ENCODE results near the gene PNLIPRP2. TPM values are rescaled to one million over a fixed set of nuclear protein-coding genes. Genes with fewer than 3 reads are reported as not detected.

Gene PNLIPRP2
- total and polyA plus RNA-seq, 2 of the 8 experiments (the other 6 are each of a cell fraction or from before 2014, with no cell fraction given), result 0.11 TPM; not detected in 1

DNA sequence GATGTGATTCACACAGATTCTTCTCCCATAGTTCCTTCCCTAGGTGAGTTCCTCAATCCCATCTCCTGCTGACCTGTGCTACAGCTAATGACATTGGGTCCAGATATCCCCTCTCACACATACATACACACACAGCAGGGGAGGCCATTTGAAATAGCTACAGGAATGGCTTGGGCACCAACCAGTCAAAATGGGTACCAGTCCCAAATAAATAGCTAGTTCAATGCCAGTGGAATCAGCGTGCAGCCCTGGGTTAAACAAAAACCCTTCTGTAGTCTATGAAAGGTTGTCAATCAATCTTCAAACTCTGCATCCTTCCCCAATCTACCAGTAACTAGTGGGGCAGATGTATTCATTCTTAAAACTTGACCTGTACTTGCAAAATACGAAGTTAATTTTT is 9.3 kb downstream of the PNLIPRP2 start:
- Histone ChIP-seq H3K4me2 (ENCODE audit: insufficient read depth in 1 of 2, low read depth in 2 of 2, low read length in 2 of 2) (no peak overlapping the region), H4K8ac (ENCODE audit: extremely low read depth, insufficient read depth, low read length) (no peak overlapping the region), H4K91ac (replicated peaks; ENCODE audit: insufficient read length, low read length) (no peak overlapping the region), H3K4me1 (replicated peaks in 1 of 4; ENCODE audit: control insufficient read depth in 3 of 4, insufficient read depth in 4 of 4, low read length in 3 of 4) (peaks cover 0 to 3% (median 0%) of the 10 kb centered on the region in 4 experiments; a peak in 1 of 7 replicates), H2BK15ac (ENCODE audit: low read length) (0 out of 2 replicates have a peak overlapping the region, but pooled peaks have one; percentile 89), H3K4ac (replicated peaks; ENCODE audit: insufficient read length, low read depth, low read length) (no peak overlapping the region), H3K4me3 (ENCODE audit: extremely low read depth in 1 of 4, insufficient read depth in 2 of 4, low read depth in 3 of 4, low read length in 4 of 4) (no peak overlapping the region), H4K20me1 (replicated peaks in 1 of 2; ENCODE audit: control insufficient read depth in 1 of 2, insufficient read depth in 2 of 2, low read length in 2 of 2) (no peaks in the 10 kb centered on the region), H3K18ac (ENCODE audit: extremely low read depth, low read length) (peak overlapping the region; percentile 32; the same call in 1 of the 2 replicates), H3K27me3 (replicated peaks in 1 of 4; ENCODE audit: control insufficient read depth in 3 of 4, extremely low read depth in 1 of 4, insufficient read depth in 3 of 4, low read length in 3 of 4) (peaks cover 0 to 4% (median 0%) of the 10 kb centered on the region in 4 experiments; a peak in 3 of 7 replicates), H3K36me3 (ENCODE audit: control insufficient read depth in 2 of 4, insufficient read depth in 4 of 4, low read length in 3 of 4) (no peaks in the 10 kb centered on the region), H2BK5ac (ENCODE audit: low read depth, low read length) (no peak overlapping the region), H3K79me2 (ENCODE audit: control insufficient read depth in 1 of 2, insufficient read depth in 2 of 2, low read length in 2 of 2) (no peaks in the 10 kb centered on the region), H4K5ac (ENCODE audit: insufficient read length, low read depth, low read length) (no peak overlapping the region), H2AK5ac (ENCODE audit: low read depth, low read length) (no peak overlapping the region), H3K79me1 (ENCODE audit: low read depth, low read length) (no peaks in the 10 kb centered on the region), H2BK120ac (replicated peaks; ENCODE audit: low read depth, low read length) (no peak overlapping the region), H3K9ac (replicated peaks in 1 of 4; ENCODE audit: extremely low read depth in 1 of 4, low read depth in 3 of 4, low read length in 3 of 4) (no peak overlapping the region), H2AFZ (ENCODE audit: low read length) (no peak overlapping the region), H3K9me3 (ENCODE audit: insufficient read depth in 2 of 2, low read depth in 1 of 2, low read length in 1 of 2) (no peaks in the 10 kb centered on the region), H3K56ac (replicated peaks; ENCODE audit: insufficient read length, low read depth, low read length) (no peak overlapping the region), H3K23me2 (ENCODE audit: low read depth, low read length) (peaks cover 2% of the 10 kb centered on the region; the same call in 1 of the 2 replicates), H3K27ac (ENCODE audit: low read depth, low read length) (no peak overlapping the region), H3K23ac (ENCODE audit: insufficient read length) (no peak overlapping the region), H3K14ac (ENCODE audit: insufficient read length) (no peak overlapping the region), H2BK12ac (ENCODE audit: low read depth, low read length) (no peak overlapping the region), H2BK20ac (ENCODE audit: low read length) (no peak overlapping the region)
- POLR2A ChIA-PET (ENCODE audit: partially characterized antibody), result no interaction called here
- CTCF ChIA-PET (ENCODE audit: partially characterized antibody), result interaction anchor here (1.1 to 7.2 kb wide), 8 partner anchors 14 to 545 kb away, joined by 3 to 93 read pairs (median 4); no protein-coding TSS in a partner anchor
- WGBS, 2 experiments (ENCODE audit: extremely low coverage in 1 of 2, insufficient coverage in 1 of 2, insufficient read length in 1 of 2, insufficient replicate concordance in 2 of 2, low coverage in 1 of 2, low lambda C conversion rate in 2 of 2, missing lambda C conversion rate in 1 of 2), result 87% methylated on average over 2 of the region's 2 CpGs; no CpG with 5 or more reads in 1 of the 2 experiments
- DNase-seq (ENCODE audit: low read depth in 1 of 2, low spot score in 2 of 2), result no peak
- no peak for FAIRE-seq
- TF ChIP-seq GABPA (IDR thresholded peaks at IDR 0.05; ENCODE audit: borderline replicate concordance, insufficient read depth, low read length), result no peak
- TF ChIP-seq SIRT6 (IDR thresholded peaks at IDR 0.05; ENCODE audit: low read length), result no peak
- TF ChIP-seq SUZ12 (IDR thresholded peaks at IDR 0.05; ENCODE audit: low read length), result no peak
- TF ChIP-seq BRCA1 (IDR thresholded peaks at IDR 0.05; ENCODE audit: low read depth, low read length), result no peak
- TF ChIP-seq HDAC6 (IDR thresholded peaks at IDR 0.05; ENCODE audit: low read depth, low read length), result no peak
- TF ChIP-seq, protein P1, sequence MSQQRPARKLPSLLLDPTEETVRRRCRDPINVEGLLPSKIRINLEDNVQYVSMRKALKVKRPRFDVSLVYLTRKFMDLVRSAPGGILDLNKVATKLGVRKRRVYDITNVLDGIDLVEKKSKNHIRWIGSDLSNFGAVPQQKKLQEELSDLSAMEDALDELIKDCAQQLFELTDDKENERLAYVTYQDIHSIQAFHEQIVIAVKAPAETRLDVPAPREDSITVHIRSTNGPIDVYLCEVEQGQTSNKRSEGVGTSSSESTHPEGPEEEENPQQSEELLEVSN (IDR thresholded peaks at IDR 0.05), result no peak
- TF ChIP-seq SP1 (IDR thresholded peaks at IDR 0.05; ENCODE audit: low read depth, low read length), result no peak
- TF ChIP-seq JUN (IDR thresholded peaks at IDR 0.05; ENCODE audit: low read depth, low read length), result no peak
- no peak for TF ChIP-seq SAP30 (IDR thresholded peaks at IDR 0.05; ENCODE audit: insufficient read depth, insufficient replicate concordance, low read length)
- no peak for TF ChIP-seq TEAD4 (IDR thresholded peaks at IDR 0.05; ENCODE audit: low read depth, low read length)
- no peak for TF ChIP-seq POU5F1 (IDR thresholded peaks at IDR 0.05; ENCODE audit: low read depth, low read length)
- no peak for TF ChIP-seq ASH2L (IDR thresholded peaks at IDR 0.05; ENCODE audit: low read length)
- TF ChIP-seq RFX5 (IDR thresholded peaks at IDR 0.05; ENCODE audit: borderline replicate concordance, low read depth, low read length), result no peak
- TF ChIP-seq KDM4A (IDR thresholded peaks at IDR 0.05; ENCODE audit: low read depth, low read length, severe bottlenecking), result no peak
